Measurements from ENCODE around the gene TRIM33. TPM values are rescaled to one million over a fixed set of nuclear protein-coding genes. Genes with fewer than 3 reads are reported as not detected.
"Not testable (repeated sequence)": the region's sequence is repeated elsewhere in the genome, so short reads cannot be mapped to it uniquely, and the experiment has no call there.

The TRIM33 gene
- polyA plus RNA-seq, 3 donors, result 51.0 to 64.7 (median 55.5) TPM

DNA sequence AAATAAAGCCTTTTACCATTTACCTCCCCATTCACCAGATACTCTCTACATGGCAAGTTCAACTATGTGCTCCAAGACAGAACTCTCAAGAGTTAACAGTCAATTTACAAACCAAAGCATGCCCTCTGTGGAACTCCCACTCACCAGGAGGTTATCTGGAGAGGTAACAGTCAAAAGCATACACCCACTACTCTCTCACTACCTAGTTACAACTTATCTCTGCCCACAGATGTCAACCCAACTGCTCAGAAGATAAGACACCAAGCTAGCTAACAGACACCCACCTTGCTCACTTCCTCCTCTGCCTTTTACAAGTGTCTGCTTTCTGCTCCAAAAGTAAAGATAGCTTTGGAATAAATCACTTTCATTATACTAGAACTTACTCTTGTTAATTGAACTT, 131.0 kb downstream of the TRIM33 start:
- DNase-seq (ENCODE audit: extremely low read depth in 1 of 11, low read depth in 9 of 11, low spot score in 4 of 11), result no peak

DNA sequence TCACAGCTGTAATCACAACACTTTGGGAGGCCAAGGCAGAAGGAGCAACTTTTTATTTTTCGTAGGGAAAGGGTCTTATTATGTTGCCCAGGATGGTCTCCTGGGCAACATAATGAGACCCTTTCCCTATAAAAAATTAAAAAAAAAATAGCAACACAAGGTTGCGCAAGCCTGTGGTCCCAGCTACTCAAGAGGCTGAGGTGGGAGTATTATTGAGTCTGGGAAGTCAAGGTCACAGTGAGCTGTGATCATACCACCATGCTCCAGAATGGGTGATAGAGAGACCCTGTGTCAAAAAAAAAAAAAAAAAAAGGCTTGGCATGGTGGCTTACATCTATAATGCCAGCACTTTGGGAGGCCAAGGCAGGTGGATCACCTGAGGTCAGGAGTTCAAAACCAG, 131.6 kb downstream of the TRIM33 start:
- DNase-seq (ENCODE audit: extremely low read depth in 1 of 11, low read depth in 9 of 11, low spot score in 4 of 11), result no peak

GRCh38 chr1:114377356-114377755, 133.6 kb downstream of the TRIM33 start:
- DNase-seq (ENCODE audit: extremely low read depth in 1 of 11, low read depth in 9 of 11, low spot score in 4 of 11), result no peak

- no peak for DNase-seq (ENCODE audit: extremely low read depth in 1 of 11, low read depth in 9 of 11, low spot score in 4 of 11)
These were observed 141.1 kb downstream of the TRIM33 start for GRCh38 chr1:114369930-114370329.

DNA sequence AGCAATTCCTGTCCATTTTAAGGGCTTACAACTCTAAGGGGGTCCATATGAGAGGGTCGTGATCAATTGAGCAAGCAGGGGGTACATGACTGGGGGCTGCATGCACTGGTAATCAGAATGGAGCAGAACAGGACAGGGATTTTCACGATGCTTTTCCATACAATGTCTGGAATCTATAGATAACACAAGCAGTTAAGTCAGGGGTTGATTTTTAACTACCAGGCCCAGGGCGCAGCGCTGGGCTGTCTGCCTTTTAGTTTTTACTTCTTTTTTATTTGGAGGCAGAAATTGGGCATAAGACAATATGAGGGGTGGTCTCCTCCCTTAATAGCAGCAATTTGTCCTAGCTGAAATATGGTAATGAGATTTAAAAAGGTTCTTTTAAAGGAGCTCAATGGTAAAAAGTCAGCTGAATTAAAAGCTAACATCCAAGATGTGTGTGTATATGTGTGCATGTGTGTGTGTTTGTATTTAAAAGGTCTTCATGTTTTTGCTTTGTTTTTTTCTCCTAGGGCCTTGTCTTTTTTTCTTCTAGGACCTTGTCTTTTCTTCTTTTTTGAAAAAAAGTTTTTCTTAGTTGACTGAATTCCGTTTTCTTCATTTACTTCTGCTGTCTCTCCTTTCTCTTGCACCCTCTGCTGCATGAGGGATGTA, 141.6 kb downstream of the TRIM33 start:
- not testable (repeated sequence) for DNase-seq (ENCODE audit: extremely low read depth in 1 of 11, low read depth in 9 of 11, low spot score in 4 of 11)

- no peak for DNase-seq (ENCODE audit: extremely low read depth in 1 of 11, low read depth in 9 of 11, low spot score in 4 of 11)
These were observed 142.3 kb downstream of the TRIM33 start for GRCh38 chr1:114368560-114369255.

DNA sequence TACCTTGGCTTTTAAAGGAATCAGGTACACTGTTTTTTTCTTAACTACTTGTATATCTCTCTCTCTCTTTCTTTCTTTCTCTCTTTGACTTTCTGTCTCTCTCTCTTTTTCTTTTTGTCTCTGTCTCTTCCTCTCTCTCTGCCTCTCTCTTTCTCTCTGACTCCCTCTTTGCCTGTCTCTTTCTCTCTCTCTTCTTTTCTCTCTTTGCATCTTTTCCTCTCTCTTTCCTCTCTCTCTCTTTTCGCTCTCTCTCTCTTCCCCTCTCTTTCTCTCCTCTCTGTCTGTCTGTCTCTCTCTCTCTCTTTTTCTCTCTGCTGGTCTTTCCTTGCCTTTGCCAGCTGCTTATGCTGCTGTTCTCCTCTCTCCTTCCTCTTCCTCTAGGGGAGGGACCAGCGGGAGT, 143.2 kb downstream of the TRIM33 start:
- no peak for DNase-seq (ENCODE audit: extremely low read depth in 1 of 11, low read depth in 9 of 11, low spot score in 4 of 11)

GRCh38 chr1:114363230-114363629, 147.8 kb downstream of the TRIM33 start:
- DNase-seq (ENCODE audit: extremely low read depth in 1 of 11, low read depth in 9 of 11, low spot score in 4 of 11), result not testable (repeated sequence)

- no peak for DNase-seq (ENCODE audit: extremely low read depth in 1 of 11, low read depth in 9 of 11, low spot score in 4 of 11)
These were observed 151.2 kb downstream of the TRIM33 start for GRCh38 chr1:114359791-114360190.

- DNase-seq (ENCODE audit: extremely low read depth in 1 of 11, low read depth in 9 of 11, low spot score in 4 of 11), result no peak
These were observed 155.8 kb downstream of the TRIM33 start for GRCh38 chr1:114355240-114355639.

DNA sequence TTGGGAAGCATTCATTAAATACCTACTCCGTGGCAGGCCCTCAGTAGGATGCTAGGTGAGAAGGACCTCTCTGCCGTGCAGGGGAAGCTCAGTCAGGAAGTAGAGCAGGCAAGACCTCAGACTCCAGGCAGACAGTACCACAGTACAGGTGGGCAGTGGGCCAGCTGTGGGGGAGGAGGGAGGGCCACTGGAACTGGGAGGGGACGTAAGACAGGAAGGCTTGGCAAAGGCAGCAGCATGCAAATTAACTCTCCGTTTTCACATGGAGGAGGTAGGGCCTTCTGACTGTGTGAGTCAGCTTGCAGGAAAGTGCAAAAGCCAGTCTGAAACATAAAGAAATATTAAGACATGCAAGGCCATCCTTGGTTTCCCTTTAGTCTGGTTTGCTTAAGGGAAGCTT, 157.7 kb downstream of the TRIM33 start:
- peak in 8 of 11 donors; percentile 22 to 46 (median 34) for DNase-seq (ENCODE audit: extremely low read depth in 1 of 11, low read depth in 9 of 11, low spot score in 4 of 11)

DNA sequence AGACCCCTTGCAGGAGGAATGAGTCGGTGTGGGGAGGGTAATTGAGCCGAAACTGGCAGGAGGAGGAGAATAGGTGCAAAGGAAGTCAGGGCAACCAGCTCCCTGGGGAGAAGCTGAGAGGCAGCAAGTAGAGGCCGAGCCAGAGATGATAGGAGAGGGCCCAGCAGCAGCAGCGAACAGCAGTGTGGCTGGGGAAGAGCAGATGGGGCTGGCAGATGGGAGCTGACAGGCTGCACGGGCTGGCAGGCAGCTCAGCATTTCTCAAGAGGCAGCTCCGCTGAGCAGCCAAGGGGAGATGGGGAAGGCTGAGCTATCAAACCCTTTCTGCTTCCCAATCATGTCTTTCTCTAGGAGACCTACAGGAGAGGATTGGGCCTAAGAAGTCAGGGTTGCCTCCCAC, 158.2 kb downstream of the TRIM33 start:
- no peak for DNase-seq (ENCODE audit: extremely low read depth in 1 of 11, low read depth in 9 of 11, low spot score in 4 of 11)

- DNase-seq (ENCODE audit: extremely low read depth in 1 of 11, low read depth in 9 of 11, low spot score in 4 of 11), result no peak
These were observed 160.1 kb downstream of the TRIM33 start for GRCh38 chr1:114350731-114351445.

DNA sequence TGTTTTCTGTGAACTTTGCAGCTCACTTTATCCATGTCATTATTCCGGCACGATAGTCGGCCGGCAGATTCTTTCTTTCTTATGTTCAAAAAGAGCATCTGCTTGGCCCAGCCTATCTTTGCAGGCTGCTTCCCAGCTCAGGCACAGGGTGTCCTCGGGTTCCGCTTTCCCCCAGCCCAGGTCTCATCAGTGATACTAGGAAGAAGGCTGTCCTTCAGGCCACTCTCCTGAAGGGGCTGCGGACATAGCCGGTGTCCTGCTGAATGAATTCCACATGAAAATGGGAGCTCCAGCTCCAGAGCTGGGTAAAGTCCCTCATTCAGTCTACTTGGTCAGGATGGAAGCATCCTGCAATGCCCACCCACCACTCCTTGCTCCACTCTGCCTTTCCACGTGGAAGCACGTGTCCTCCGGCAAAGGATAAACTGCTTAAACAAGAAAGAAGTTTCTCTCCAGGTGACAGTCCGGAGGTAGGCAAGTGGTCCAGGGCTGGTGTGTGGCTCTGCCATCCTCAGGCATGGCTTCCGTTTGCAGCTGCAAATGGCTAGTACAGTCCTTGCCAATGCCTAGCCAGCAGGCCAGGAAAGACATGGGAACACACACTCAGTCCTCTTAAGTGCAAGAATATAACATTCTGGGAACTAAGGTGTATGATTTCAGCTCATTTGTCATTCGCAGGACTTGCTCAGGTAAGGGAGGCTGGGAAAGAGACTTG, 161.0 kb downstream of the TRIM33 start:
- DNase-seq (ENCODE audit: extremely low read depth in 1 of 11, low read depth in 9 of 11, low spot score in 4 of 11), result no peak

- DNase-seq (ENCODE audit: extremely low read depth in 1 of 11, low read depth in 9 of 11, low spot score in 4 of 11), result no peak
These were observed 163.4 kb downstream of the TRIM33 start for GRCh38 chr1:114347431-114348209.

DNA sequence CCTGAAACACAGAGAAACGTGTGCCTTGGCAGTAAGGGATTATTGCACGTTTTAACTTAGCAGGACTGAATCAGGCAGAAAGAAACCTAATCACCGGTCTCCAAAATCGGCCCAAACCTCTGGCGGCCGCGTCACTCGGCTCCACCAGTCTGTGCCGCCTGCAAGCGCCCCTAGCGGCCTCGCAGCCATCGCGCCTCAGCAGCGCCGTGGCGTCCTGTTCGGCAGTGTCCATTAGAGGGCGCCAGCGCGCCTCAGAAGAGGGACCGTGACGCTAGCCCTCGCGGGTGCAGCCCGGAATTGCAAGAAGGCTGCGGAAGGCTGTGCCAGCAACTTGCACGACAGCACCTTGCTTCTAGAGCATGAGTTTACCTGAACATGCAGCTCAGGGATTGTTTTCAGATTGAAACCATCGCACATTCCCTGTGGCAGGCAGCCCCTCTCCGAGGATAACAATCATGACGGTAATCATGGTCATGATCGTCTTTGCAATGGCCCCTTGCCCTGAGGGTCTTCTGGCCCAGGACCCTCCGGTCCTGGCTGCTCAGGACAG, 164.4 kb downstream of the TRIM33 start:
- DNase-seq (ENCODE audit: extremely low read depth in 1 of 11, low read depth in 9 of 11, low spot score in 4 of 11), result peak; percentile 84 to 98 (median 95)

GRCh38 chr1:114345930-114346479, 165.0 kb downstream of the TRIM33 start:
- DNase-seq (ENCODE audit: extremely low read depth in 1 of 11, low read depth in 9 of 11, low spot score in 4 of 11), result peak in 9 of 11 donors; percentile 8 to 36 (median 25)

DNA sequence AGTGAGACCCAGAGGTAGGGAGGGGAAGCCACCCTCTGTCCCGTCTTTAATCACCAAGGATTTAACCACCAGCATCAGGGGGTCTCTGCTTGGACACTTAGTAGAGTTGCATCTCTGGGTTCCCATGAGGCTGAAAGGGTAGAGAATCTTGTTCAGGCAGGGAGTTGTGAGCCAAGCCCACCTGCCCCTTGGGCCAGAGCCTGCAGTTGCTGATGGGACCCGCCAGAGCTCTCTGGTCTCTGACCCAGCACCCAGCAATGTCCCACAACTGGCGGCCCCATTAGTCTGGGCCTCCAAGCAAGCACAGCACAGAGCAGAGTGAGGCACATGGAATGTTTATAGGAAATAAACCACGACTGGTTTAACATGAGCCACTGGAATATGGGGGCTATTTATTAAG, 166.3 kb downstream of the TRIM33 start:
- DNase-seq (ENCODE audit: extremely low read depth in 1 of 11, low read depth in 9 of 11, low spot score in 4 of 11), result no peak

Measured in renal cortex interstitium (tissue), 11 donors.